ENCODE data around the gene ICAM3. TPM values are rescaled to one million over a fixed set of nuclear protein-coding genes. Genes with fewer than 3 reads are reported as not detected.

The ICAM3 gene
- total and polyA plus RNA-seq, 10 of the 15 experiments (the other 5 are each of a cell fraction or from before 2014, with no cell fraction given): 5.5 to 152 (median 90.7) TPM

DNA sequence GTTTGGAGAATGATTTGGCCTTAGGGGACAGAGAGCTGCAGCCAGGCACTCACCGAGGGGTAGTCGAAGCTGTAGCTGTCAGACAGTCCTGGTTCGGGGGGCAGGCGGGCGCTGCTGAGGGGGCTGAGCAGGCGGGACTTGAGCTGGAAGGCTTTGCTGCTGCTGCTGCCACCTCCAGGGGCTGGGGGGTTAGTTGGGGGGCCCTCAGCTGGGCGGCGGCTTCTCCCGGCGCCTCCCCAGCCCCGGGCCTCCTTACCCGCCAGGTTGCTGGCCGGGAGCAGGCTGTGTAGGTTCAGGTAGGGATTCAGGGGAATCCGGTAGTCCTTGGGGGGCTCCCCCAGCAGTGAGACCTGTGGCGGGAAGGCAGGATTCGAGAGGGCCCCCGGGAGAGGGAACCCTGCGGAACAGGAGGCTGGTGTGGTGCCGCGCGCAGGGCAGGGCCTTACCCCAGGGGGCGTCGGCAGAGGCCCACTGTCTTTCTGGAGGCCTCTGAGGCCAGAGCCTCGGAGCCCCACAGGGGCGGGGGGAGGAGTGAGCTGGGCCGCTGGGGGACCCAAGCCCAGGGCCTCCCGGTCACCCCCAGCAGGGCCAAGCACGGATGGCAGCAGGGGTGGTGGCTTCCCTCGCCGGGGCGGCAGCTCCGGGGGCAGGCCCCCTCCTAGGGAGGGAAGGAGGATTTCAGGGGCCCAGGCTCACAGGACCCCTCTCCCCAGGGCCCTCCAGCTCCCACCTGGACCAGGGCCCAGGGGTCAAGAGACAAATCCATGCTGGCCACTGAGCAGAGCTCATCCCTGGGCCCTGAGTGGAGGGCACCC lies 18.6 kb downstream of the ICAM3 start (continued):
- TF ChIP-seq PML (IDR thresholded peaks at IDR 0.05; ENCODE audit: low read length) (no peak), EGR1 (IDR thresholded peaks at IDR 0.05; ENCODE audit: borderline replicate concordance in 1 of 2, low read depth in 2 of 2, low read length in 2 of 2) (no peak), MYB (IDR thresholded peaks at IDR 0.05; ENCODE audit: borderline replicate concordance, low read depth, low read length) (no peak)

DNA sequence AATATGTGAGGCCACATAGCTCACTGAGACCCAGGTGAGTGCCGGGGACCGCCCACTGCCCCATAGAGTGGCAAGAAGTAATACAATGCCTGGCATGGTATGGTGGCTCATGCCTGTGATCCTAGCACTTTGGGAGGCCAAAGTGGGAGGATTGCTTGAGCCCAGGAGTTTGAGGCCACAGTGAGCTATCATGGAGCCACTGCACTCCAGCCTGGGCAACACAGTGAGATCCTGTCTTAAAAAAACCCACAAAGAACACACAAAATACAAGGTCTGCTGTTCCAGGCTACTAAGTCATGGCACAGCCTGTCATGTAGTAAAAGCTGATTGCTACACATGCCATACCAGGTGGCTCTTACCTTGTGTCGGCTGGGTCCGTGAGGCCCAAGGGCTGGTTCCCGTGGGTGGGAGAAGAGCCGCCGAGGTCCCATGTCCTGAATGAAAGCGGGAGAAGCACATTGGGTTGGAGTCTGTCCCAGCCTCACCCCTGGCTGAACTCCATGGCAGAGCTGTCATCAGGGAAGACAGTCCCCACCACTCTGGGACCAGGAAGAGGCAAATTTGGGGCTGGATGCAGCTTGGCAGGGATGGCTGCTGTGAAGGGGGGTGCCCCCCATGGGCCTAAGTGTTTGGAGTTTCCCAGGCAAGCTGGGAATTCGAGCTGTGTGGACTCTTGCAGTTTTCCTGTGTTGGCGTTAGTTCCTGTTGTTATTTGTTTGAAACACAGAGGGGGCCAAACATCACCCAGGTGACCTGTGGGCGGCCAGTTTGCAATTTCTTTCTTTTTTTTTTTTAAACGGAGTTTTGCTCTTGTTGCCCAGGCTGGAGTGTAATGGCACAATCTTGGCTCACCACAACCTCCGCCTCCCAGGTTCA lies 20.4 kb downstream of the ICAM3 start:
- in situ Hi-C loops (cut with MboI) (no loop called here), intact Hi-C loops (cut with micrococcal nuclease; ENCODE audit: unreplicated experiment) (no loop called here)
- BruUV-seq (replicated peaks): no TSS peak
- Histone ChIP-seq H3K9me3 (replicated peaks; ENCODE audit: control insufficient read depth, insufficient read depth, low read length) (no peaks in the 10 kb centered on the region), H3K4me1 (ENCODE audit: control insufficient read depth, insufficient read depth, low read length) (peaks cover 5% of the 10 kb centered on the region), H3K27me3 (replicated peaks in 1 of 2; ENCODE audit: control insufficient read depth in 2 of 2, insufficient read depth in 2 of 2, low read length in 1 of 2) (no peaks in the 10 kb centered on the region), H4K20me1 (ENCODE audit: control insufficient read depth, insufficient read depth) (no peaks in the 10 kb centered on the region), H3K36me3 (ENCODE audit: control insufficient read depth in 2 of 2, insufficient read depth in 2 of 2, low read length in 1 of 2) (peaks cover 0 to 39% of the 10 kb centered on the region in 2 experiments; a peak in 3 of 4 replicates), H3K4me2 (ENCODE audit: control insufficient read depth, insufficient read depth) (no peak overlapping the region), H3K79me2 (ENCODE audit: control insufficient read depth, insufficient read depth, low read length) (peaks cover 6% of the 10 kb centered on the region), H3K9ac (ENCODE audit: control insufficient read depth, insufficient read depth, low read length) (no peak overlapping the region), H3K27ac (ENCODE audit: control insufficient read depth, insufficient read depth) (no peak overlapping the region), H3K4me3 (no peak overlapping the region), H2AFZ (ENCODE audit: control insufficient read depth, low read depth, low read length) (no peak overlapping the region)
- FAIRE-seq: no peak
- SMC1A ChIA-PET (ENCODE audit: uncharacterized antibody, unreplicated experiment): no interaction called here
- ATAC-seq: no peak
- 92% methylated on average over 13 of the region's 13 CpGs for WGBS (ENCODE audit: insufficient coverage, insufficient replicate concordance, low lambda C conversion rate, missing lambda C conversion rate)
- DNase-seq (ENCODE audit: low read depth, low spot score): no peak
- no peak for TF ChIP-seq FOS (IDR thresholded peaks at IDR 0.05; ENCODE audit: borderline replicate concordance, extremely low read depth, insufficient read length)
- no peak for TF ChIP-seq RCOR1 (conservative IDR thresholded peaks at IDR 0.05; ENCODE audit: low read depth, low read length)
- TF ChIP-seq MXI1 (IDR thresholded peaks at IDR 0.05; ENCODE audit: low read depth, low read length): no peak
- TF ChIP-seq USF1 (IDR thresholded peaks at IDR 0.05; ENCODE audit: borderline replicate concordance, extremely low read length, insufficient read depth, low read depth, low read length): no peak
- TF ChIP-seq ZNF687 (IDR thresholded peaks at IDR 0.05): no peak
- TF ChIP-seq PML (IDR thresholded peaks at IDR 0.05; ENCODE audit: low read length): no peak
- CTCF ChIA-PET: no interaction called here
- RAD21 ChIA-PET (ENCODE audit: unreplicated experiment): no interaction called here
- POLR2A ChIA-PET: interaction anchor here (0.6 to 1.0 kb wide), 3 partner anchors 9 to 48 kb away, joined by 3 read pairs; partner anchors contain the start of genes ICAM1 and ZGLP1
